ENCODE data around the gene NTRK3. TPM values are rescaled to one million over a fixed set of nuclear protein-coding genes. Genes with fewer than 3 reads are reported as not detected.
A peak's percentile ranks its signal among the peaks of the same experiment; 100 is the strongest.

NTRK3 gene
- total and polyA plus RNA-seq, 2 of the 8 experiments (the other 6 are each of a cell fraction or from before 2014, with no cell fraction given) = 4.5 to 6.8 TPM

GRCh38 chr15:88017753-88018152 is 238.8 kb downstream of the NTRK3 start:
- CTCF ChIA-PET (ENCODE audit: partially characterized antibody) = interaction anchor here (0.6 to 3.0 kb wide), 7 partner anchors 9 to 1582 kb away, joined by 3 to 11 read pairs (median 3); no protein-coding TSS in a partner anchor
- H2BK15ac ChIP-seq (ENCODE audit: low read length) = no peak overlapping the region
- H3K79me1 ChIP-seq (ENCODE audit: low read depth, low read length) = no peaks in the 10 kb centered on the region
- H4K20me1 ChIP-seq (replicated peaks in 1 of 2; ENCODE audit: control insufficient read depth in 1 of 2, insufficient read depth in 2 of 2, low read length in 2 of 2) = no peaks in the 10 kb centered on the region
- peaks cover 2 to 15% (median 8%) of the 10 kb centered on the region in 4 experiments; a peak in 5 of 7 replicates for H3K4me1 ChIP-seq (replicated peaks in 1 of 4; ENCODE audit: control insufficient read depth in 3 of 4, insufficient read depth in 4 of 4, low read length in 3 of 4)
- no peak overlapping the region for H3K9ac ChIP-seq (replicated peaks in 1 of 4; ENCODE audit: extremely low read depth in 1 of 4, low read depth in 3 of 4, low read length in 3 of 4)
- no peak overlapping the region for H3K4me2 ChIP-seq (ENCODE audit: insufficient read depth in 1 of 2, low read depth in 2 of 2, low read length in 2 of 2)
- H4K91ac ChIP-seq (replicated peaks; ENCODE audit: insufficient read length, low read length) = peak overlapping the region; percentile 7
- no peak overlapping the region for H3K14ac ChIP-seq (ENCODE audit: insufficient read length)
- H3K4ac ChIP-seq (replicated peaks; ENCODE audit: insufficient read length, low read depth, low read length) = no peak overlapping the region
- no peak overlapping the region for H3K56ac ChIP-seq (replicated peaks; ENCODE audit: insufficient read length, low read depth, low read length)
- no peaks in the 10 kb centered on the region for H3K36me3 ChIP-seq (ENCODE audit: control insufficient read depth in 2 of 4, insufficient read depth in 4 of 4, low read length in 3 of 4)
- no peak overlapping the region for H4K5ac ChIP-seq (ENCODE audit: insufficient read length, low read depth, low read length)
- no peaks in the 10 kb centered on the region for H3K27me3 ChIP-seq (replicated peaks in 1 of 4; ENCODE audit: control insufficient read depth in 3 of 4, extremely low read depth in 1 of 4, insufficient read depth in 3 of 4, low read length in 3 of 4)
- no peaks in the 10 kb centered on the region for H3K23me2 ChIP-seq (ENCODE audit: low read depth, low read length)
- no peak overlapping the region for H2BK12ac ChIP-seq (ENCODE audit: low read depth, low read length)
- FAIRE-seq (no peak), DNase-seq (ENCODE audit: low read depth in 1 of 2, low spot score in 2 of 2) (no peak)
- H2BK120ac ChIP-seq (replicated peaks; ENCODE audit: low read depth, low read length) = no peak overlapping the region
- WGBS, 2 experiments (ENCODE audit: extremely low coverage in 1 of 2, insufficient coverage in 1 of 2, insufficient read length in 1 of 2, insufficient replicate concordance in 2 of 2, low coverage in 1 of 2, low lambda C conversion rate in 2 of 2, missing lambda C conversion rate in 1 of 2) = 93% methylated on average over 4 of the region's 4 CpGs; no CpG with 5 or more reads in 1 of the 2 experiments
- no peak overlapping the region for H3K23ac ChIP-seq (ENCODE audit: insufficient read length)
- POLR2A ChIA-PET (ENCODE audit: partially characterized antibody) = no interaction called here
- no peak overlapping the region for H3K4me3 ChIP-seq (ENCODE audit: extremely low read depth in 1 of 4, insufficient read depth in 2 of 4, low read depth in 3 of 4, low read length in 4 of 4)
- no peak overlapping the region for H3K27ac ChIP-seq (ENCODE audit: low read depth, low read length)
- H2BK20ac ChIP-seq (ENCODE audit: low read length) = no peak overlapping the region
- H3K18ac ChIP-seq (ENCODE audit: extremely low read depth, low read length) = no peak overlapping the region
- no peak overlapping the region for H2AFZ ChIP-seq (ENCODE audit: low read length)
- no peak overlapping the region for H2BK5ac ChIP-seq (ENCODE audit: low read depth, low read length)
- no peak overlapping the region for H4K8ac ChIP-seq (ENCODE audit: extremely low read depth, insufficient read depth, low read length)
- H3K9me3 ChIP-seq (ENCODE audit: insufficient read depth in 2 of 2, low read depth in 1 of 2, low read length in 1 of 2) = no peaks in the 10 kb centered on the region
- H2AK5ac ChIP-seq (ENCODE audit: low read depth, low read length) = no peak overlapping the region
- TF ChIP-seq CBX8 (IDR thresholded peaks at IDR 0.05; ENCODE audit: borderline replicate concordance, low read depth, low read length) = no peak
- TF ChIP-seq RXRA (IDR thresholded peaks at IDR 0.05; ENCODE audit: insufficient read depth, low read depth, low read length) = no peak
- TF ChIP-seq GTF2F1 (IDR thresholded peaks at IDR 0.05; ENCODE audit: borderline replicate concordance, low read depth, low read length) = no peak
- no peak for TF ChIP-seq EP300 (IDR thresholded peaks at IDR 0.05; ENCODE audit: borderline replicate concordance in 1 of 2, low read depth in 2 of 2, low read length in 2 of 2)
- no peak for TF ChIP-seq KDM1A (IDR thresholded peaks at IDR 0.05; ENCODE audit: borderline replicate concordance, low read length)
- no peak for TF ChIP-seq CEBPB (IDR thresholded peaks at IDR 0.05; ENCODE audit: low read depth, low read length)
- TF ChIP-seq SAP30 (IDR thresholded peaks at IDR 0.05; ENCODE audit: insufficient read depth, insufficient replicate concordance, low read length) = no peak
- no peaks in the 10 kb centered on the region for H3K79me2 ChIP-seq (ENCODE audit: control insufficient read depth in 1 of 2, insufficient read depth in 2 of 2, low read length in 2 of 2)
